Neuron (in vitro differentiated cells): ENCODE measurements around the gene MYOZ3.

Experiments used
- H2AFZ ChIP-seq: one replicate; pipeline ENCODE4 v1.6.1; 2013; ENCODE audit warnings: low read depth, mild to moderate bottlenecking, inconsistent platforms, low read length, moderate library complexity
- H3K27me3 ChIP-seq: one replicate; pipeline ENCODE4 v1.6.1; 2013; ENCODE audit warnings: low read length; ENCODE audit not compliant: insufficient read depth
- H3K36me3 ChIP-seq: one replicate; pipeline ENCODE4 v1.6.1; 2013; ENCODE audit warnings: low read length; ENCODE audit not compliant: insufficient read depth
- H3K4me1 ChIP-seq: one replicate; pipeline ENCODE4 v1.6.1; 2013; ENCODE audit warnings: low read length; ENCODE audit not compliant: insufficient read depth
- H3K4me3 ChIP-seq: 2 replicates; pipeline ENCODE4 v1.5.1; 2013; ENCODE audit warnings: mild to moderate bottlenecking, low read length, moderate library complexity
- H3K9me3 ChIP-seq: one replicate; pipeline ENCODE4 v1.6.1; 2013; ENCODE audit warnings: low read length

The MYOZ3 gene

GRCh38 chr5:150661086-150661485, at the start of gene MYOZ3:
Gene MYOZ3 (plus strand): TSS chr5:150661251. CDS start chr5:150662942, 1,691 bp downstream.
- H3K4me3 ChIP-seq = no peak within 1 kb of the TSS
- peaks cover 39% of the 10 kb centered on the region for H3K27me3 ChIP-seq
- H3K9me3 ChIP-seq = no peaks in the 10 kb centered on the region
- no peak within 1 kb of the TSS for H2AFZ ChIP-seq
- peaks cover 1% of the 10 kb centered on the region for H3K4me1 ChIP-seq
- no peaks in the 10 kb centered on the region for H3K36me3 ChIP-seq

- peaks cover 11% of the 10 kb centered on the region for H3K4me1 ChIP-seq
- no peak overlapping the region for H3K4me3 ChIP-seq
- no peak overlapping the region for H2AFZ ChIP-seq
- no peaks in the 10 kb centered on the region for H3K9me3 ChIP-seq
- H3K27me3 ChIP-seq = peaks cover 18% of the 10 kb centered on the region
- H3K36me3 ChIP-seq = no peaks in the 10 kb centered on the region
Measured at GRCh38 chr5:150612405-150612804, 48.6 kb upstream of the MYOZ3 start.

GRCh38 chr5:150612905-150613670, 48.0 kb upstream of the MYOZ3 start:
- Histone ChIP-seq H3K4me1 (peaks cover 11% of the 10 kb centered on the region), H3K9me3 (no peaks in the 10 kb centered on the region), H2AFZ (no peak overlapping the region), H3K4me3 (no peak overlapping the region), H3K27me3 (peaks cover 21% of the 10 kb centered on the region), H3K36me3 (no peaks in the 10 kb centered on the region)

GRCh38 chr5:150613991-150614660, 46.9 kb upstream of the MYOZ3 start:
- no peaks in the 10 kb centered on the region for H3K36me3 ChIP-seq
- no peak overlapping the region for H2AFZ ChIP-seq
- no peak overlapping the region for H3K4me3 ChIP-seq
- no peaks in the 10 kb centered on the region for H3K9me3 ChIP-seq
- H3K27me3 ChIP-seq = peaks cover 22% of the 10 kb centered on the region
- H3K4me1 ChIP-seq = peaks cover 11% of the 10 kb centered on the region

- H3K4me1 ChIP-seq = peaks cover 11% of the 10 kb centered on the region
- H3K27me3 ChIP-seq = peaks cover 26% of the 10 kb centered on the region
- no peak overlapping the region for H2AFZ ChIP-seq
- no peaks in the 10 kb centered on the region for H3K9me3 ChIP-seq
- no peaks in the 10 kb centered on the region for H3K36me3 ChIP-seq
- H3K4me3 ChIP-seq = no peak overlapping the region
Measured at GRCh38 chr5:150614661-150615060, 46.4 kb upstream of the MYOZ3 start.

- Histone ChIP-seq H3K4me3 (no peak overlapping the region), H3K36me3 (no peaks in the 10 kb centered on the region)
Measured at GRCh38 chr5:150615141-150615699, 45.8 kb upstream of the MYOZ3 start.

GRCh38 chr5:150616024-150616470, 45.0 kb upstream of the MYOZ3 start:
- no peaks in the 10 kb centered on the region for H3K36me3 ChIP-seq
- no peak overlapping the region for H2AFZ ChIP-seq
- no peaks in the 10 kb centered on the region for H3K9me3 ChIP-seq
- H3K27me3 ChIP-seq = peaks cover 26% of the 10 kb centered on the region
- peaks cover 5% of the 10 kb centered on the region for H3K4me1 ChIP-seq
- H3K4me3 ChIP-seq = no peak overlapping the region

More at GRCh38 chr5:150615141-150615699, 45.8 kb upstream of the MYOZ3 start:
- Histone ChIP-seq H3K9me3 (no peaks in the 10 kb centered on the region), H3K4me1 (peaks cover 6% of the 10 kb centered on the region), H3K27me3 (peaks cover 26% of the 10 kb centered on the region), H2AFZ (no peak overlapping the region)

- Histone ChIP-seq H3K4me3 (no peak overlapping the region), H3K4me1 (peaks cover 5% of the 10 kb centered on the region), H2AFZ (no peak overlapping the region), H3K36me3 (no peaks in the 10 kb centered on the region), H3K9me3 (no peaks in the 10 kb centered on the region), H3K27me3 (peaks cover 26% of the 10 kb centered on the region)
Measured at GRCh38 chr5:150616506-150616905, 44.5 kb upstream of the MYOZ3 start.

- no peak overlapping the region for H3K4me3 ChIP-seq
- no peaks in the 10 kb centered on the region for H3K9me3 ChIP-seq
- H3K27me3 ChIP-seq = peaks cover 41% of the 10 kb centered on the region
- no peak overlapping the region for H2AFZ ChIP-seq
- H3K4me1 ChIP-seq = peaks cover 5% of the 10 kb centered on the region
- no peaks in the 10 kb centered on the region for H3K36me3 ChIP-seq
Measured at GRCh38 chr5:150618163-150618562, 42.9 kb upstream of the MYOZ3 start.

- Histone ChIP-seq H3K4me1 (peaks cover 5% of the 10 kb centered on the region), H3K27me3 (peaks cover 42% of the 10 kb centered on the region), H3K9me3 (no peaks in the 10 kb centered on the region), H2AFZ (no peak overlapping the region), H3K36me3 (no peaks in the 10 kb centered on the region), H3K4me3 (no peak overlapping the region)
Measured at GRCh38 chr5:150618588-150619281, 42.3 kb upstream of the MYOZ3 start.

GRCh38 chr5:150619359-150620230, 41.5 kb upstream of the MYOZ3 start:
- Histone ChIP-seq H3K27me3 (peaks cover 44% of the 10 kb centered on the region), H3K4me1 (peaks cover 5% of the 10 kb centered on the region), H3K9me3 (no peaks in the 10 kb centered on the region), H3K36me3 (no peaks in the 10 kb centered on the region), H2AFZ (no peak overlapping the region), H3K4me3 (no peak overlapping the region)

- Histone ChIP-seq H3K27me3 (peaks cover 51% of the 10 kb centered on the region), H3K4me3 (no peak overlapping the region), H3K36me3 (no peaks in the 10 kb centered on the region), H2AFZ (no peak overlapping the region), H3K4me1 (peaks cover 4% of the 10 kb centered on the region), H3K9me3 (no peaks in the 10 kb centered on the region)
Measured at GRCh38 chr5:150621301-150621700, 39.8 kb upstream of the MYOZ3 start.
